PC-3 (cell line): Measurements from ENCODE around the gene PTGER3. TPM values are rescaled to one million over a fixed set of nuclear protein-coding genes. Genes with fewer than 3 reads are reported as not detected.

Experiments
- ATAC-seq: fragments of 200-7000 bp; cut with Tn5 transposase; 2 replicates; pipeline ENCODE4 v1.9.1; 2020; ENCODE audit warnings: mild to moderate bottlenecking, moderate library complexity
- BruUV-seq: library from RNA; stranded (reverse); fragments of 400-500 nt; replicated peaks from 2 replicates; lab custom pipeline; 2021; lab: Mats Ljungman, UMichigan
- CTCF ChIA-PET: fragments of 300-600 bp; sonication (Branson Sonifier 250); formaldehyde crosslinking; loops from one replicate; lab custom pipeline; 2022; ENCODE audit warnings: antibody characterized with exemption; lab: Charles Lee
- POLR2A ChIA-PET: fragments of 300-600 bp; sonication (Branson Sonifier 250); formaldehyde crosslinking; loops from one replicate; lab custom pipeline; 2022; ENCODE audit warnings: antibody characterized with exemption; ENCODE audit not compliant: unreplicated experiment; lab: Charles Lee
- DNase-seq: peaks from one replicate; pipeline ENCODE4 v3.0.0-alpha.2; 2015
- H2AFZ ChIP-seq: fragments of 300-600 bp; sonication (generic); 2 replicates; pipeline ENCODE4 v1.6.0; 2016; ENCODE audit warnings: antibody characterized with exemption, low read length
- H3F3A ChIP-seq: fragments of 300-600 bp; sonication (generic); one replicate; pipeline ENCODE4 v1.6.0; 2017; ENCODE audit warnings: antibody characterized with exemption, low read length, control low read depth, mild to moderate bottlenecking; ENCODE audit not compliant: unreplicated experiment
- H3K27ac ChIP-seq: fragments of 300-600 bp; sonication (generic); 2 replicates; pipeline ENCODE4 v1.5.1; 2016; ENCODE audit warnings: mild to moderate bottlenecking, low read length
- H3K27me3 ChIP-seq: fragments of 300-600 bp; sonication (generic); 2 replicates; pipeline ENCODE4 v1.6.1; 2016; ENCODE audit warnings: low read length, mixed read lengths
- H3K36me3 ChIP-seq: fragments of 300-600 bp; sonication (generic); 2 replicates; pipeline ENCODE4 v1.6.1; 2016; ENCODE audit warnings: low read depth, mixed run types, low read length, mixed read lengths
- H3K4me1 ChIP-seq: fragments of 300-600 bp; sonication (generic); 2 replicates; pipeline ENCODE4 v1.5.1; 2016; ENCODE audit warnings: low read length; ENCODE audit not compliant: insufficient read depth
- H3K4me2 ChIP-seq: fragments of 300-600 bp; sonication (generic); 2 replicates; pipeline ENCODE4 v1.6.0; 2016; ENCODE audit warnings: low read length
- H3K4me3 ChIP-seq: fragments of 300-600 bp; sonication (generic); 2 replicates; pipeline ENCODE4 v1.5.1; 2016; ENCODE audit warnings: mild to moderate bottlenecking, low read length, mixed read lengths
- H3K79me2 ChIP-seq: fragments of 300-600 bp; sonication (generic); 2 replicates; pipeline ENCODE4 v1.6.1; 2017; ENCODE audit warnings: low read length, mixed read lengths
- H3K9ac ChIP-seq: fragments of 300-600 bp; sonication (generic); 2 replicates; pipeline ENCODE4 v1.6.0; 2016; ENCODE audit warnings: mild to moderate bottlenecking, low read length
- H3K9me2 ChIP-seq: fragments of 300-600 bp; sonication (generic); replicated peaks from 2 replicates; pipeline ENCODE4 v1.6.1; 2016; ENCODE audit warnings: mixed run types, low read length, mixed read lengths
- H3K9me3 ChIP-seq: fragments of 300-600 bp; sonication (generic); 2 replicates; pipeline ENCODE4 v1.6.1; 2016; ENCODE audit warnings: low read length, mixed read lengths
- H4K20me1 ChIP-seq: fragments of 300-600 bp; sonication (generic); 2 replicates; pipeline ENCODE4 v1.6.1; 2016; ENCODE audit warnings: low read length, mixed read lengths
- EZH2 ChIP-seq: fragments of 300-600 bp; sonication (generic); IDR thresholded peaks from one replicate; pipeline ENCODE4 v1.6.1; 2017; ENCODE audit warnings: antibody characterized with exemption, mild to moderate bottlenecking, low read length; ENCODE audit not compliant: unreplicated experiment
- EZH2phosphoT487 ChIP-seq: fragments of 300-600 bp; sonication (generic); IDR thresholded peaks from 2 replicates; pipeline ENCODE4 v1.6.1; 2018; ENCODE audit warnings: mild to moderate bottlenecking, antibody characterized with exemption, low read length, borderline replicate concordance
- intact Hi-C: fragments of 100-400 bp; cut with micrococcal nuclease; formaldehyde crosslinking; loops from 2 replicates; pipeline ENCODE4 v1.9.0; 2023
- total RNA-seq: library from RNA; depleted of rRNA; stranded (reverse); fragments of >200 nt; gene quantifications from 2 replicates; pipeline ENCODE4 v1.2.3, GENCODE V29; 2014
- TF ChIP-seq, protein P1 (sequence below): fragments of 300-600 bp; sonication (generic); conservative IDR thresholded peaks from 2 replicates; pipeline ENCODE4 v1.5.1; 2017; ENCODE audit warnings: antibody characterized with exemption, low read depth, mild to moderate bottlenecking, low read length

Gene PTGER3
- total RNA-seq, 1 experiment from 2014 or later = 0.11 TPM

DNA sequence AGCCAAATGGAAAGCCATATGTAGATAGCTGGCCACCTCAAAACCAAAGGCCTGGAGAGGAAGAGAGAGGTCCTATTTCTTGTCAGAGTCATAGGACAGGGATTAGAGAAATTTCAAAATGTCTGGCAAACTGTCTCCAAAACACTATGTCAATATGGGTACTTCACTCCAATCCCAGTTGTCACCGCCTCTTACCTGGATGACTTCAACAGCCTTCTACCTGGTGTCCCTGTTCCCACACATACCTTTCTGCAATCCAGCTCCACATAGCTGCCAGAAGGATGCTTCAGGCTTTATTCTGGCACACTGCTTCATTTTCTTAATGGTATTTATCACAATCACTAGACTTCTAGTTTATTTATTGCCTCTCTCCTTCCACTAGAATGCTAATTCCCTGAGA, 14.5 kb downstream of the PTGER3 start:
- Histone ChIP-seq H3K4me2 (no peak overlapping the region), H3K9ac (no peak overlapping the region), H3K9me2 (no peaks in the 10 kb centered on the region), H3K4me1 (no peaks in the 10 kb centered on the region), H3K9me3 (no peaks in the 10 kb centered on the region), H3K79me2 (no peaks in the 10 kb centered on the region), H3F3A (no peaks in the 10 kb centered on the region), H2AFZ (no peak overlapping the region), H3K36me3 (no peaks in the 10 kb centered on the region), H3K27ac (no peak overlapping the region), H3K27me3 (peaks cover 76% of the 10 kb centered on the region), H4K20me1 (no peaks in the 10 kb centered on the region), H3K4me3 (no peak overlapping the region)
- DNase-seq = no peak
- BruUV-seq = no TSS peak
- ChIA-PET CTCF (no interaction called here), POLR2A (no interaction called here)
- intact Hi-C loops = no loop called here
- no peak for ATAC-seq
- no peak for TF ChIP-seq EZH2
- TF ChIP-seq, protein P1, sequence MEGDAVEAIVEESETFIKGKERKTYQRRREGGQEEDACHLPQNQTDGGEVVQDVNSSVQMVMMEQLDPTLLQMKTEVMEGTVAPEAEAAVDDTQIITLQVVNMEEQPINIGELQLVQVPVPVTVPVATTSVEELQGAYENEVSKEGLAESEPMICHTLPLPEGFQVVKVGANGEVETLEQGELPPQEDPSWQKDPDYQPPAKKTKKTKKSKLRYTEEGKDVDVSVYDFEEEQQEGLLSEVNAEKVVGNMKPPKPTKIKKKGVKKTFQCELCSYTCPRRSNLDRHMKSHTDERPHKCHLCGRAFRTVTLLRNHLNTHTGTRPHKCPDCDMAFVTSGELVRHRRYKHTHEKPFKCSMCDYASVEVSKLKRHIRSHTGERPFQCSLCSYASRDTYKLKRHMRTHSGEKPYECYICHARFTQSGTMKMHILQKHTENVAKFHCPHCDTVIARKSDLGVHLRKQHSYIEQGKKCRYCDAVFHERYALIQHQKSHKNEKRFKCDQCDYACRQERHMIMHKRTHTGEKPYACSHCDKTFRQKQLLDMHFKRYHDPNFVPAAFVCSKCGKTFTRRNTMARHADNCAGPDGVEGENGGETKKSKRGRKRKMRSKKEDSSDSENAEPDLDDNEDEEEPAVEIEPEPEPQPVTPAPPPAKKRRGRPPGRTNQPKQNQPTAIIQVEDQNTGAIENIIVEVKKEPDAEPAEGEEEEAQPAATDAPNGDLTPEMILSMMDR = no peak
- no peak for TF ChIP-seq EZH2phosphoT487

DNA sequence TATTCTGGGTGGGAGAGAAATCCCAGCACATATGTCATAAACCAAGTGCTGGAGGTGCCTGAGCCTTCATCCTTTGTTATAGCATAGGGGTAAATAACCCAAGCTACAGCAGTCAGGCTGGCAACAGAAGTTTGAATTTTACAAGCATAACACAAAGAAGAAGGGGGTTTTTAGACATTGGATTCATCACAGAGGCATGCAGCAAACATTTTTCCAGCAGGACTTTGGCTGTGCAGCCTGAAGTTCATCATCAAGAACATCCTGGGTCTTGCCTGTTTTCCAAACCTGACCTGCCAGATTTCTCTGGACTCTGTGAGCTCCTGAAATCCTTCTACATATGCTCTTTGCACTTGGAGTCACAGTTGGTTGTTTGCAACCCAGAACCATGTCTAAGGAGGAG, 16.2 kb downstream of the PTGER3 start:
- ATAC-seq (peak; percentile 15; the same call in 1 of the 2 replicates), DNase-seq (no peak)
- Histone ChIP-seq H3K9me3 (no peaks in the 10 kb centered on the region), H4K20me1 (no peaks in the 10 kb centered on the region), H3K4me1 (no peaks in the 10 kb centered on the region), H3K4me2 (no peak overlapping the region), H3K27me3 (peaks cover 86% of the 10 kb centered on the region), H3K9me2 (no peaks in the 10 kb centered on the region), H3K9ac (no peak overlapping the region), H3K79me2 (no peaks in the 10 kb centered on the region), H3F3A (no peaks in the 10 kb centered on the region), H3K36me3 (no peaks in the 10 kb centered on the region), H3K4me3 (no peak overlapping the region), H2AFZ (no peak overlapping the region), H3K27ac (no peak overlapping the region)
- no TSS peak for BruUV-seq
- TF ChIP-seq EZH2phosphoT487 = no peak
- TF ChIP-seq EZH2 = no peak
- TF ChIP-seq, protein P1 = no peak
- POLR2A ChIA-PET = no interaction called here
- CTCF ChIA-PET = no interaction called here
- intact Hi-C loops = no loop called here

DNA sequence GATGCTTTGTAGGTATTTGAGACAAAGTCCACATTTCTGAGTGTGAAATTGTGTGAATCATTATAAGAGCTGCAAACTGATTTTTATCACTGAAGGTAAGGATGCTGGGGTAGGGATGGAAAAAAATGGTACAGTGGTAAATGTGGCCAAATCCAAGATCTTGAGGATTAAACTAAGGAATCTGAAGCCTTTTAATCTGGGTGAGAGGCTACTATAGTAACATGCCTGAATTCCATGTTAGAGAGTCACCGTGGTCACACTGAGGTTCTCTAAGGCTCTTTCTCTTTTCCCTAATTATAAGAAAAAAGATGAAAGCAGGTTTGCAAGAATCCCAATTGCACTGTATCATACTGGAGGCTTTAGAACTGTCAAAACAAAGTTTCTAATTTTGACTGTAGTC, 17.6 kb downstream of the PTGER3 start:
- ATAC-seq (no peak), DNase-seq (no peak)
- no peaks in the 10 kb centered on the region for H3K36me3 ChIP-seq
- TF ChIP-seq, protein P1 = no peak
- TF ChIP-seq EZH2phosphoT487 (no peak), EZH2 (no peak)
- ChIA-PET CTCF (no interaction called here), POLR2A (no interaction called here)
- H3K9me2 ChIP-seq = no peaks in the 10 kb centered on the region
- H3K4me2 ChIP-seq = no peak overlapping the region
- H3F3A ChIP-seq = no peaks in the 10 kb centered on the region
- no TSS peak for BruUV-seq
- no peak overlapping the region for H3K27ac ChIP-seq
- intact Hi-C loops = no loop called here
- H4K20me1 ChIP-seq = no peaks in the 10 kb centered on the region
- H3K27me3 ChIP-seq = peaks cover 89% of the 10 kb centered on the region
- H3K9me3 ChIP-seq = no peaks in the 10 kb centered on the region
- no peaks in the 10 kb centered on the region for H3K79me2 ChIP-seq
- H3K4me3 ChIP-seq = no peak overlapping the region
- H2AFZ ChIP-seq = no peak overlapping the region
- H3K9ac ChIP-seq = no peak overlapping the region
- H3K4me1 ChIP-seq = no peaks in the 10 kb centered on the region
